SKM-1 treated with dmso at 0.1 percent for 144 hours (cell line): ENCODE data around the gene INO80D.
"Not testable (repeated sequence)": the region's sequence is repeated elsewhere in the genome, so short reads cannot be mapped to it uniquely, and the experiment has no call there.

ENCODE experiments used
- DNase-seq: peaks from one replicate; lab custom pipeline; 2025; ENCODE audit not compliant: unreplicated experiment; lab: John Stamatoyannopoulos, UW

The INO80D gene

DNA sequence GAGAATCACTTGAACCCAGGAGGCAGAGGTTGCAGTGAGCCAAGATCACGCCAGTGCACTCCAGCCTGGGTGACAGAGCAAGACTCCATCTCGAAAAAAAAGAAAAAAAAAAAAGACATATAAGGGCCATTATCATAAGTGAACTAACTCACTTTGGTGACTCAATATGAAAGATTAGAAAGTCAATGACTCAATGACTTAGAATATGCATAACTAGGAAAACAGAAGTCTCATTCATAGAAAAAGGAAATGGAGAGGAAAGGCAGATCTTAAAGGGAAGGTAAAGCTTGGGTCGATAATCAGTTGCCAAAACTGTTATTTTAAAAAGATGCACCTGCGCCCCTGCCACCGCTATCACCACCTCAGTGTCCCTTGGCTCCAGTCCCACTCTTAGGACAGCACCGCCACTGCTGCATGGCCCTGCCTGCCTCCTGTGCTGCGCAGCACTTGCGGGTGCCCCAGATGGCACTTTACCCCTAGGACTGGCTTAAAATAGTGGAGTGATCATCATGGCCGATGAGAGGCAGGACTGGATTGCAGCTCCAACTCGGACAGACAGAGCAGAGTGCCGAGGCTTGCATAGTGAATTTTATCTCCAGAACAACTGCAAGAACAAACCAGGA, 54.7 kb downstream of the INO80D start:
- DNase-seq, result no peak

DNA sequence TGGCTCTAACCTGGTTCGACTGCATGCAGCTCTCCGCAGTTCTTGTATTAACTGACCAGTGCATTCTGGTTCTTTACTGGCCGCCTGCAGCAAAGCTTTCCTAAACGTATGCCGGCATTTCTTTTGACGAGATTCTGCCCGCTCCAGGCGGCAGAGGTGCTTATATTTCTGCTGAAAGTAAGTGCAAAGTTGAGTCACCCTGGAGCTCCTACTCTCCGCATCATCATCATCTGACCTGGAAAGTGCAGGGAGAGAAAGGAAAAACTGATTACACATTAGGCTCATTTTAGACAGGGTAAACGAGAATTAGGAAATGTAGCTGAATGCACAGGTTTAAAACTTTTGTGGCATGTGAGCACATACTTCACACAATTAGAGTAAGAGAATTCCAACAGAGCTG, 57.9 kb downstream of the INO80D start:
- DNase-seq, result no peak

DNA sequence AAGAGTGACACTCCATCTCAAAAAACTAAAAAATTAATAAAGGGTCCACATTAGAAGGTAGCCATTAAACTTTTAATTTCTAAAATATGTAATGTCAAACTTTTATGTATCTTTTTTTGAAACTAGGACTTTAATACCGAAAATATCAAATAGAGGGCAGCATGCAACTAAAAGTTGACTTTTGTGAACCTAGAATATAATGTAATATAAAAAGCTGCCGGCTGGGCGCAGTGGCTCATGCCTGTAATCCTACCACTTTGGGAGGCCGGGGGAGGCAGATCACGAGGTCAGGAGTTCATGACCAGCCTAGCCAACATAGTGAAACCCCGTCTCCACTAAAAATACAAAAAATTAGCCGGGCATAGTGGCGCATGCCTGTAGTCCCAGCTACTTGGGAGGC, 62.8 kb downstream of the INO80D start:
- DNase-seq, result no peak

DNA sequence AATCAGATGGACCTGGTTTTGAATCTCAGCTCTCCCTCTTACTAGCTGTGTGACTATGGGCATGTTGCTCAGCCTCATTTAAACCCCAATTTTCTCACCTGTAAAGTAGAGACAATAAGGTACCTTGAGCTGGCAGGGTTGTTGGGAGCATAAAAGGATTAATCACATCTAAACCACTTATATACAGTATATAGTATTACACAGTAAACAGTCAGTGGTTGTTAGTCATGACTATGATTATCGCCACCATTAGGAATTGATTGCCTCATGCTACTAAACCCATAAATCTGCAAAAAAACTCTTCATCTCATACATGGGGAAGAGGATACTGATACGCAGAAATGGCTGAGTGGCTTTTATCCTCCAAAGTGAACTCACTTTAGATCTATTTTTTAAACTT, 65.8 kb downstream of the INO80D start:
- no peak for DNase-seq

DNA sequence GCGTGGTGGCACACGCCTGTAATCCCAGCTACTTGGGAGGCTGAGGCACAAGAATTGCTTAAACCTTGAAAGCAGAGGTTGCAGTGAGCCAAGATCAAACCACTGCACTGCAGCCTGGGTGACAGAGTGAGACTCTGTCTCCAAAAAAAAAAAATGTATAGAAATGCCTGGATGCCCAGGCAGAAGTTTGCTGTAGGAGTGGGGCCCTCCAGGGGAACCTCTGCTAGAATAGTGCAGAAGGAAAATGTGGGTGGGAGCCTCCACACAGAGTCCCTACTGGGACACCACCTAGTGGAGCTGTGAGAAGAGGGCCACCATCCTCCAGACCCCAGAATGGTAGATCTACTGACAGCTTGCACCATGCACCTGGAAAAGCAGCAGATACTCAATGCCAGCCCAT, 70.2 kb downstream of the INO80D start:
- DNase-seq, result not testable (repeated sequence)

DNA sequence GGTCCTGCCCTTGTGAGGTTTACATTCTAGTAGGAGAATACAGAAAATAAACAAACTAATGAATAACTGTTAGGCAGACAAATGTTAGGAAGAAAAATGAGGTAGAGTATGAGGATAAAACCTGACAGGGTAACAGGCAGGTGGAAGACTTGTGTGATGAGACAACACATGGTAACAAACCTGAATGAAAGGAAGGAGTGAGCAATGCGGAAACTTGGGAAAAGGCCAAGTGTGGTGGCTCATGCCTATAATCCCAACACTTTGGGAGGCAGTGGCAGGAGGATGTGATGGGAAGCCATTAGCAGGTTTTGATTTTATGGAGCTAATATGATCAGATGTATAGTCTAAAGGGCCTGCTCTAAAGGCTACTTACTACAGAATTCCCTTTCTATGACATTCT, 74.2 kb downstream of the INO80D start:
- DNase-seq, result no peak

DNA sequence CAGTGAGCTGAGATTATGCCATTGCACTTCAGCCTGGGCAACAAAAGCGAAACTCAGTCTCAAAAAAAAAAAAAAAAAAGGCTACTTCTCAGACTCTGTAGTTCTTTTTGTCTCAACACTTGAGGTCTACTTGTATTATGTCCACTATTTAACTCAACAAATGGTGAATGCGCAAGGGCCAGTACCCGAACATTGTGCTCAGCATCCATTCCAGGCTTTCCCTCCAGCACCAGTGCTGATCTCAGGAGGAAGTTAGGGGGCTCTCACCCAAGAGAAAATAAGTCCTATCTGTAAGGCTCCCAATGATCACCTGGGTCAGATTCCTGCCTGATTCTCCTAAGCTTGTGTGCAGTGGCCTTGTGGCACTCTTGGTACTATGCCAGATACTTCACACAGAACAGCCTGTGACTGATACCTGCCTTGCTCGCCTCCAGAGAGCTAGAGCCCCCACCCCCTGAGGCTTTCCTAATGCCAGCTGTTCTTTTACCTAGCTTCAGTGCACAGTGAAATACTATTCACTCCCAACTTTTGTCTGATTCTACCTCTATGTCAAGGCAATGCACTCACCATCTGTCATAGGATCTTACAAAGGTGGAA, 74.9 kb downstream of the INO80D start:
- no peak for DNase-seq

DNA sequence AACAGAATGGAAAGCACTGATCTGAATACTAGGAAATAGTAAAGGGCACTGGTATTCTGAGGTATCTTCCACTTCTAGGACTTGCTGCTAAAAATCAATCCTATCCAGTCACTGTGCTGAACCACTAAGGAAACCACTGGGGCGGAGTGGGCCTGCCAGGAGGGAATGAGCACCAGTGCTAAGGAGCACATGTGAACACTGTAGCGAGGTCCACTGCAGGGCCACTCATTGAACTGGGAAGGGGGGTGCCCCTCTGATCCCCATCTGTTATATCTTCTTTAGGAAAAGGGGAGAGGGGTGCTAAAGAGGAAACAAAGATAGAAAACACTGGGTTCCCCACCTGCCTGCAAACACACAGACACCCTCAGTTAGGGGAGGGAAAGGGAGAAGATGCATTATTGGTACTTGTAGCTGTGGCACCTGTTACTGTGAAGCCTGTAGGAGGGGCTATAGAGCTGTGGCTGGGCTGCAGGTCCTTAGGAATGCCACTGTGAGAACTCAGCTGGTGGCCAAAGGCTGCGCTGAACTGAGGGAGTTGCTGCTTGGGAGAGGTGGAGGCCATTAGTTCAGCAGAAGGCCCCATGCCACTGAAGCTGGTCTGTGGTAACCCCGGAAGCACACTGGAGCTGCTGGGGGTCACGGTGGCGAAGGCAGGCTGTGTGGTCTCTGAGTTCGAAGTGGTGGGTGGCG, 81.8 kb downstream of the INO80D start:
- no peak for DNase-seq

DNA sequence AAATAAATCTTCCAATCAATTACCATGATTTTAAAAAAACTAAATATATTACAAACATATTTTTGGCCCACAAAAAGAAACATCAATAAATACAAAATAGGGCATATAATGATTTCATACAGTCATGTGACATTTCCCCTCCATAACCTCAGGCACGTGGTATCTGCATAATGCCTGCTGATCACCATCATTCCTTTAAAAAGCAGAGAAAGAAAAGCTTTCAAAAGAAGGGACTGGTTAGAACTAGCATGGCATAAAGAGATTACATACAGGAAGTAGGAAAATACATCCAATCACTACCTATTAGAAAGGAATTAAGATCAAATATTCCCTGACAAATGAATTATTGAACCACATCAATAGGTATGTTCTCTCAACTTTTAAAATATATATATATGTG, 83.5 kb downstream of the INO80D start:
- no peak for DNase-seq

DNA sequence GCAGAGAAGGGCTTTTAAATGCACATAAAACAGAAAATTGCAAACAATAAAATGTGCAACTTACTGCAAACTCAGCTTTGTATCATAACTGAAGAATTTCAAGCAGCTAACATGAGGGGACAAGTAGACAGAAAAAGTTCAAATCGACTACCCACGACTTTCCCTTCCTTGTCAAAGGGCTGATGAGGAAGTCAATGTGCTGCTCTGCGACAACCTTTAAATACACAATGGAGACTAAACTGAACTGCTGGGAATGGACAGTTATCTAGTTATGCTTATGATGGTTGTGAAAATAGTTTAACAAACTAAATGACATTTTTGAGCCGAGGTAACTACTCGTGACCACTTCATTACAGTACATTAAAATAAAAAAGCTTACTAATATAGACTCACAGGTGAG, 84.1 kb downstream of the INO80D start:
- DNase-seq, result no peak

DNA sequence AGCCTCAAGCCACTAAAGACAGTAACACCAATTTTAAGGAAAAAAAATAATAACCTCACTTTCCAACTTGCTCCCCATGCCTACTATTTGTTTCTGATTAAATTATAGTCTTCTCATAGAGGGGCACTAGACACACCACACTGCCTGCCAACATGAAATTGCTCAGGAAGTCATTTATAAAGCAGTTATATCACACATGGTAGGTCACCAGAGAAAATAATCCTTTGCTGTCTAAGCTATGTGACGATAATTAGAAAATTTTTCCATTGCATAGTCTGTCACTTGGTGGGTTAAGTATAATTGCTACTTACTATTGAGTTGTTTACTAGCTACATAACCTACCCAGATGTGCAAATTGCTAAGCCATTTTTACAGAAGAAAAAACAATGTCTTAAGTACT, 85.2 kb downstream of the INO80D start:
- no peak for DNase-seq

DNA sequence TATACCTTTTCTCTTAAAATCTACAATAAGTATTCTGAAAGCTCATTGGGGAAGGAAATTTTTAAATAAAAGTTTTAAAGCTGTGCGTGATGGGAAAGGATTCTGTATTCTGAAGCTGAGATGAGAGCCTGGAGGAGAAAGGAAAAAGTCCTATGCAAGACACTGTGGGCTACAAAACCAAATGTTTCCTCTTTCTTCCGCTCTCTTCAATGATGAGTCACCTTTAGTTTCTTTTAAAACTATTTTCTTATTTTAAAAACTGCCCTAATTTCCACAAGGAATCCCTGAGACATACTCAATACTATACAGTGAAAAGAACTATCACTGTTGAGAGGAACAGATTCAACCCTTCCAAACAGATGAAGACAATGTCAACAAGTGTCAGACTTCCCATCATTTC, 87.4 kb downstream of the INO80D start:
- DNase-seq, result no peak

DNA sequence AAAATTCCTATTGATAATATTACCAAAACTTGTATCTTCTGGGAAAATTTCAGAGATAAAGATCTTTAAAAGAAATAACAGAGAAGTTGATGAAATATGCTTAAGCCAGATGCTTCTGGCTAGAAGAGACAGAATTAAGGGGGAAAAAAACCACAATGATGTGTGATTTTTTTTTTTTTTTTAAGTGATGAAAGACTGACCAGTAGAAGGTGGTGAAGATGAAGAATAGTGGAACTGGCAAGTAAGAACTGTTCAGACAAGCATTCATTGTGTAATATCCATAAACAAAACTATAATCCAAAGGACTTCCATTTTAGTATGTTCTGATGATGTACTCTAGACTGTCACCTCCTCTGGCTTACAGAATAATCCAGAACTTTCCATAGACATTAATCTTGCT, 89.8 kb downstream of the INO80D start:
- no peak for DNase-seq

DNA sequence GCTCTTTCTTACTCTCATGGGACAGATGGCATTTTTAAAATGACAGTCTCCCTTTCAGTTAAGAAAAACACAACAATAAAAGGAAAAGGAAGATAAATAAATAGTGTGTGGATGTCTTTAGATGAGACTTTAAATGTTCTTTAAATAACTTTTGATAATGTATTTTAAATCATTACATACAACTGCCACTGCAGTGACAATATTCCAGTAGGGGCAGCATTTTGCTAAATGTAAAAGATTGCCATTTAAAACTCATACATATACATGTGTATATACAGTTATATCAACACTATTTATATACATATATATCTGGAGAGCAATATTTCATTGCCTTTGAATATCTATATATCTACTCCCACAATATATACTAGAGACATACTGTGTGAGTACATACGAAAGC, 90.7 kb downstream of the INO80D start:
- DNase-seq, result no peak

DNA sequence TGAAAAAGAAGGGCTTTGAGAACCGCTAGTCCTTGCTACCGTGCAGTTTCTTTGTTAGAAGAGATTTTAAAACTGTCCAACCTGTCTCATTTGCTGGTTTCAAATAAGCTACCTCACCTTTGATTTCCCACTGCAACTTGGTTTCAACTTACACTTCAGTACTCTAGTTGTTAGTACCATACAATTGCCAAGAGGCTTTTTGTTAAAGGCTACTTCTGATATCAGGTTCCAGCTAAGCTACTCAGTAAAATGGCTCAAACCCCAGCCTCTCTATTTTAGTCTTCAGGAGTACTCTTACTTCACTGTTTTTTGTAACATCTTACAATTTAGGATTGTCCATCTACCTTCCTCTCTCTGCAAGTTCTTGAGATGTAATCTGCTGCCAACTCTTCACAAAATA, 91.6 kb downstream of the INO80D start:
- DNase-seq, result no peak

DNA sequence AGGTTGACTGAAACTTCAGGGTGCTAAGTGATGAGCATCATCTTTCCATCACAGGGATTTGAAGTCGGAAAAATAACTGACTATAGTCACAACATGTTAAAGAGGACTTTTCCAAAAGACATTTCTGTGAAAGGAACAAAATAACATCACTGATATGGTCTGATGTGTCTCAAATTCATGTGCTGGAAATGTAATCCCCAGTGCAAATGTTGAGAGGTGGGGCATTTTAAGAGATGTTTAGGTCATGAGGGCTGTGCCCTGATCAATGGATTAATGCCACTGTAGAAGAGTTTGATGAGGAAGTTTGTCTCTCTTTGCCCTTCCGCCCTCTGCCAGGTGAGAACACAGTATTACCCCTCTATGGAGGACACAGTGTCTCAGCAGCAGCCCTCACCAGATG, 95.9 kb downstream of the INO80D start:
- DNase-seq, result no peak

DNA sequence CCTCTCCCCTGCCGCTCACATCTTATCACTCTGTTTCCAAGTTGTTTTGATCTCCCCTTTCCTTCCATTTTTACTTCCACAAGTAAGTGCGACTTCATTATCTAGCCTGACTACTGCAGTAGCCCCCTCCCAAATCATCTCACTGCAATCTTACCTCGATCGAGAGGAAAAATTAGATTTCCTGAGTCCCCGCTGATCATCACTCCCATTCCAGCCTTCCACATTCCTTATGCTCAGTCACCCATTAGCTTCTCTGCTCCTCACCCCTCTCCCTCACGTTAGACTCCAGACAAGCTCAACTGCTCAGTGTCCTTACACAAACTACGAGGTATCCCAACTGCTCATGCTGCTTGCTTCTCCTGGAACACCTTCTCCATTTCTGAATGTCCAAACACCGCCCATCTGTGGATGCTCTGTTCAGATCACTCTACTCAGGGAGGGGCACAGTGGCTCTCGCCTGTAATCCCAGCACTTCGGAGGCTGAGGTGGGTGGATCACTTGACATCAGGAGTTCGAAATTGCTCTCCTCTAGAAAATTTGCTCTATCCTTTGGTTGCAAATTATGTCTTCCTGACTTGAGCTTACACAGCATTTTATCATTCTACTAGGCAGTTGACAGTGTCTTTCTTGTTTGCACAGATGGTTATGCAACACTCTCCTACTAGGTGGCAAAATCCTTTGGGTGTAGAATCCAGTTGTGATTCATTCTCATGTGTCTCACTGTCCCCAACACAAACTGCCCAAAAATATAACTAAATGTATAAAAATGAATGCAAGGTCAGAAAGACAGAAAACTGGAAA, 96.5 kb downstream of the INO80D start:
- DNase-seq, result no peak

DNA sequence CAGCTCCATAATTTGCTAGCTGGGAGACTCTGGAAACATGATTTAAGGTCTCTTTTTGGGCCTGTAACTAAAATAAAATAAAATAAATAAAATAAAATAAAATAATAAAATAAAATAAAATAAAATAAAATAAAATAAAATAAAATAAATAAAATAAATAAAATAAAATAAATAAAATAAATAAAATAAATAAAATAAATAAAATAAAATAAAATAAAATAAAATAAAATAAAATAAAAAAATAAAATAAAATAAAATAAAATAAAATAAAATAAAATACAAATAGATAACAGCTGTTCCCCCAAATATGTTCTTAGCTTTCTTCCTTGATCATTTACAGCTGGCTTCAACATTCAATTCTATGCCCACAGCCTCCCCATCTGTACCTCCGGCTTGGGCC, 97.3 kb downstream of the INO80D start:
- DNase-seq, result not testable (repeated sequence)

DNA sequence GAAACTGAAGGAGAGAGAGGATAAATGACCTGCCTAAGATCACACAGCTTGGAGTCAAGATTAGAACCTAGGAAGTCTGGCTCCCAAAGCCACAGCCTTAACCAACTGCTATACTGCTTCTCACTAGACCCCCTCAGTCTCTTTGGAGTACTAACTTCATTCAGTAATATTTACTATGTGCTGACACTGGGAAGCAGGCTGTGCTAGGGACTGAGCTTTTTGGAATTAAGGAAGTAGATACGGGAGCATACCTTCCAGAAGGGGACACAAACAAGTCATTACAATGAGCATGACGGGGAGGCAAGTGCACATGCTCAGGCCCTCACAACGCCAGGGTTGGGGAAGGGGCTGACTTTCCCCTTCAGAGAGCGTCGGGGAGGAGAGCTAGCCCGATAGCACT, 97.7 kb downstream of the INO80D start:
- DNase-seq, result no peak

DNA sequence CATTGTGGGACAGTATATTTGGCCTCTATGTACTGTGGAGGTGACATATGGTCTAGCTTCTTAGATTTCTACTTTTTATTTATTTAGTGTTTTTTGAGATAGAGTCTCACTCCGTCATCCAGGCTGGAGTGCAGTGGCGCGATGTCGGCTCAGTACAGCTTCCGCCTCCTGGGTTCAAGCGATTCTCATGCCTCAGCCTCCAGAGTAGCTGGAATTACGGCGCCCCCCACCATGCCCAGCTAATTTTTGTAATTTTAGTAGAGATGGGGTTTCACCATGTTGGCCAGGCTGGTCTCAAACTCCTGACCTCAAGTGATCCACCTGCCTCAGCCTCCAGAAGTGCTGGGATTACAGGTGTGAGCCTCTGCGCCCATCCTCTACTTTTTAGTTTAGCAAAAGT, 99.6 kb downstream of the INO80D start:
- not testable (repeated sequence) for DNase-seq

DNA sequence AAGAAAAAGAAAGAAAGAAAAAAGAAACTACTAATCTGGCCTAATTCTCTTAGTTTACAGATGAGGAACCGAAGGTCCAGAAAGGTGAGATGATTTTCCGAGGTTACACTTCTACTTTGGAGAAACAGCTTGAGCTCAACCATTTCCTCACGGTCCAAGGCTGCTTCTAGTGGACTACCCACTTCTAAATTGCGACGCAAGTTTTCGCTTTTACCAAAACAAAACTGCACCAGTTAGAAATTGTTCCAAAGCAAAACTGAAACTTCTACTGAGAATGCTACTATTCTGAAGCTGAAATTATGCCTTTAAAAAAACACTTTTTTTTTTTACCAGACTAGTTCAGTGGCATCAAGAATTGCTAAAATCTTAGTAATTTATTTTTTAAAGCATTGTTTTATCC, 101.6 kb downstream of the INO80D start:
- no peak for DNase-seq

DNA sequence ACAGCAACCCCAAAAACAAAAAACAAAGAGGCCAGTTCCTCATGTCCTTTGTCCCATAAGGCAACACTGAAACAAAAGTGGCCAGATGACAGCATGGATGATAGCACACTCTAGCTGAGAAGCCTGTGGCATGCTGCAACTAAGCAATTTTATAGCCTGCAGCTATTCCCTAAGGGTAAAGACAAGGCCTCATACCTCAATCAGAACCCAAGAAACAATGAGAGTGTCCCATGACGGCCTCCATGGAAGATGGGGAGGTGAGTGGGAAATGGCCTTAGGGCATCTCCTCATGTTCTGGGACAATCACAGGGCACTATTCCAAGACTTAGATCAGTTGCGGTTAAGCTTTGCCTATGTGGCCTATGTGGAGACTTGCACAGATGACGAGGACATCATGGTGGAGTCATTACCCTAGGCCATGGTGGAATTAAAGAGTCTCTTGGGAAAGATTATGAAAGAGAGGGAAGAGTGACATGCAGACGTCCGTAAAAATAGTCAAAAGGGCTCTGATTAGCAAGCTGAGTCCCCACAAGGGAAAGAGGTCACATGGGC, 103.1 kb downstream of the INO80D start:
- DNase-seq, result no peak
